ENCODE results near the gene CALN1. TPM values are rescaled to one million over a fixed set of nuclear protein-coding genes. Genes with fewer than 3 reads are reported as not detected.

Gene CALN1
- total RNA-seq, 1 experiment from 2014 or later, result 0.05 TPM

- no peak for TF ChIP-seq POLR2AphosphoS5 (IDR thresholded peaks at IDR 0.05; ENCODE audit: low read depth, low read length)
- no peak for TF ChIP-seq CTCF (IDR thresholded peaks at IDR 0.05)
- no peak for TF ChIP-seq SIN3A (IDR thresholded peaks at IDR 0.05; ENCODE audit: borderline replicate concordance, insufficient read depth, low read depth, low read length)
- TF ChIP-seq REST (IDR thresholded peaks at IDR 0.05; ENCODE audit: insufficient read depth in 1 of 2, low read depth in 2 of 2, low read length in 1 of 2), result no peak
- H3K36me3 ChIP-seq (ENCODE audit: control insufficient read depth, insufficient read depth, low read length), result no peaks in the 10 kb centered on the region
- ATAC-seq (no peak), DNase-seq (ENCODE audit: low read depth, low spot score) (no peak)
- POLR2A ChIA-PET, result no interaction called here
- intact Hi-C loops (cut with micrococcal nuclease; ENCODE audit: unreplicated experiment) (no loop called here), in situ Hi-C loops (cut with HindIII; ENCODE audit: low pct_unique_long_range_greater_than_20kb, low sequenced_read_pairs) (no loop called here)
- H3K27me3 ChIP-seq (ENCODE audit: control insufficient read depth, insufficient read depth, low read length), result peaks cover 2% of the 10 kb centered on the region; the same call in 1 of the 2 replicates
- no TSS peak for BruUV-seq (replicated peaks)
- H3K4me1 ChIP-seq (ENCODE audit: control insufficient read depth, insufficient read depth, low read length), result no peaks in the 10 kb centered on the region
- H3K4me3 ChIP-seq (ENCODE audit: low read depth in 2 of 2, low read length in 2 of 2), result no peak overlapping the region
- no peaks in the 10 kb centered on the region for H3K9me3 ChIP-seq (ENCODE audit: control insufficient read depth, insufficient read depth, low read depth, low read length)
- H3K27ac ChIP-seq (ENCODE audit: low read length), result no peak overlapping the region
- CTCF ChIA-PET, result no interaction called here
Measured at GRCh38 chr7:72057231-72057630, 354.9 kb downstream of the CALN1 start.

DNA sequence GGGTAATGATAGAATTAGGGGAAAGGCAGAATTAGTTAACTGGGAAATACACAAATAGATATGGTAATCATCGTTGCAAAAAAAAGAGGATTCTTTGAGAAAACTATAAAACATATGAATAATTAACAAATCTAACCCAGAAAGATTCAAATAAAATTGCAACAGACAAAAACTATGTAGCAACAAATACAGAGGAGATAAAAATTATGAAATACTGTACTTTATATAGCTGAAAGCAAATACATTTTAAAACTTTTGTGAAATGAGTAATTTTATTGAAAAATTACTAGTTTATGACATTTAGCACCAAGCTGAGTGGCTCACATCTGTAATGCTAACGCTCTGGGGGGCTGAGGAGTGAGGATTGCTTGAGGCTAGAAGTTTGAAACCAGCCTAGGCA, 356.7 kb downstream of the CALN1 start:
- Histone ChIP-seq H3K4me3 (ENCODE audit: low read depth in 2 of 2, low read length in 2 of 2) (no peak overlapping the region), H3K36me3 (ENCODE audit: control insufficient read depth, insufficient read depth, low read length) (no peaks in the 10 kb centered on the region), H3K9me3 (ENCODE audit: control insufficient read depth, insufficient read depth, low read depth, low read length) (no peaks in the 10 kb centered on the region), H3K27me3 (ENCODE audit: control insufficient read depth, insufficient read depth, low read length) (peaks cover 2% of the 10 kb centered on the region; the same call in 1 of the 2 replicates), H3K4me1 (ENCODE audit: control insufficient read depth, insufficient read depth, low read length) (no peaks in the 10 kb centered on the region), H3K27ac (ENCODE audit: low read length) (no peak overlapping the region)
- POLR2A ChIA-PET, result no interaction called here
- no TSS peak for BruUV-seq (replicated peaks)
- no peak for ATAC-seq
- in situ Hi-C loops (cut with HindIII; ENCODE audit: low pct_unique_long_range_greater_than_20kb, low sequenced_read_pairs), result no loop called here
- TF ChIP-seq SIN3A (IDR thresholded peaks at IDR 0.05; ENCODE audit: borderline replicate concordance, insufficient read depth, low read depth, low read length) (no peak), TCF7L2 (IDR thresholded peaks at IDR 0.05; ENCODE audit: low read depth, low read length) (no peak), CTCF (IDR thresholded peaks at IDR 0.05) (no peak), POLR2AphosphoS5 (IDR thresholded peaks at IDR 0.05; ENCODE audit: low read depth, low read length) (no peak), REST (IDR thresholded peaks at IDR 0.05; ENCODE audit: insufficient read depth in 1 of 2, low read depth in 2 of 2, low read length in 1 of 2) (no peak)
- no peak for DNase-seq (ENCODE audit: low read depth, low spot score)
- intact Hi-C loops (cut with micrococcal nuclease; ENCODE audit: unreplicated experiment), result no loop called here
- CTCF ChIA-PET, result no interaction called here

Data from Panc1 (cell line).